Measurements from ENCODE around the gene ARL14EP. TPM values are rescaled to one million over a fixed set of nuclear protein-coding genes. Genes with fewer than 3 reads are reported as not detected.

Gene ARL14EP
- total RNA-seq, 1 experiment from 2014 or later: 15.3 TPM

DNA sequence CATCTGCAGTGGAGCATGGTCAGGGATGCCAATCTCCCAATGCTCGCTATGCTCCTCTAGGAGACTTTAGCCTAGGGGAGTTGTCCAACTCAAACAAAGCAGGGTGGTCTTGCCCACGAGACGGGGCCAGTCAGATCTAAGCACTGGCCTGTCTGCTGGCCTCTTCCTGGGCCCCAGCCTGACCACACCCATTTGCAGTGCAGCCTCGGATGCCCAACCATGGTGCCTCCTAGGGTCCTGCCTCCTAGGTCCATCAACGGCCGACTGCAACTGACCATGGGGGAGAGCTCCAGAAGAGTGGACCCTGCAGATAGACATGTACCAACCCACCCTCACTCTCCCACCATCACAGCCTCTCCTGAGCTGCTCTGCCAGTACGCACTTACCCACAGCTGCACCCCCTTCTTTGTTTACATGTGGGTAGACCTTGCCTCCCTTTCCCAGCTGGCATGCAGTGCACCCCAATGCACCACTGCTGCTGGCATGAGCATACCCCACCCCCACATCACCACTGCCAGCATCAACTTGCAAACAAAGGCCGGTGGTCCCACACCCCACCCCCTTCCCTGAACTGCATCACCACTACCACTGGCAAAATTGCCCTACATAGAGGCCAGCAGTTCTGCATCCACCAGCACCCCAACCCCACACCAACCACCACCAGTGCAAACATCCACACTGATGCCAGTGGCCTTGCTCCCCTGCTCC, 27.6 kb upstream of the ARL14EP start:
- CTCF ChIA-PET: interaction anchor here (1.0 kb wide), 1 partner anchor 167 kb away, joined by 3 read pairs; no protein-coding TSS in a partner anchor
- ATAC-seq: no peak

DNA sequence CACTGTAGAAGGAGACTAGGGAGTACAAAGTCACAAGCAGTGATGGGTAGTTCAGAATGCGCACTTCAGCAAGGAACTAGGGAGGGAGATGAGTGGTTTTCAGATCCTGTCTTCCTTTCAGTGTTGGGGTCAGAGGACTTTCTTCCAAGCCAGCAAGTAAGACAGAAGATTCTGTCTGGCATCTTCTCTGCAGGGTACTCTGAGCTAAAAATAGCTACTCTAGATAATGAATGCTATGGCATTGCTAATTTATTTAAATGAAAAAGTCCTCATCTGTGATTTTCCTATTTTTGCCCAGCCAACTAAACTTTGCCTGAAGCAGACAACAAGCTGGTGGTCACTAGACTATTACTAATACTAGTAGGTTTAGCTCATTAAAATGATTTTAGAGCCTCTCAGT, 18.3 kb upstream of the ARL14EP start:
- Mint-ChIP-seq H3K27me3 (ENCODE audit: low read depth) (peaks cover 5% of the 10 kb centered on the region; the same call in 1 of the 2 replicates), H3K4me3 (no peak overlapping the region), H3K27ac (no peak overlapping the region), H3K36me3 (no peaks in the 10 kb centered on the region), H3K4me1 (peaks cover 11% of the 10 kb centered on the region), H3K9me3 (no peaks in the 10 kb centered on the region)
- ChIA-PET CTCF (interaction anchor here (1.4 kb wide), 1 partner anchor 9 kb away, joined by 3 read pairs; no protein-coding TSS in a partner anchor), POLR2A (interaction anchor here (0.9 kb wide), 1 partner anchor 18 kb away, joined by 3 read pairs; the partner anchor contains the start of gene ARL14EP)
- DNase-seq (ENCODE audit: low spot score) (no peak), ATAC-seq (no peak)
- TF ChIP-seq, protein P1, sequence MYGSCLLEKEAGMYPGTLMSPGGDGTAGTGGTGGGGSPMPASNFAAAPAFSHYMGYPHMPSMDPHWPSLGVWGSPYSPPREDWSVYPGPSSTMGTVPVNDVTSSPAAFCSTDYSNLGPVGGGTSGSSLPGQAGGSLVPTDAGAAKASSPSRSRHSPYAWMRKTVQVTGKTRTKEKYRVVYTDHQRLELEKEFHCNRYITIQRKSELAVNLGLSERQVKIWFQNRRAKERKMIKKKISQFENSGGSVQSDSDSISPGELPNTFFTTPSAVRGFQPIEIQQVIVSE (CRISPR knock-in tag; IDR thresholded peaks at IDR 0.05; ENCODE audit: borderline replicate concordance): no peak
- TF ChIP-seq, protein P2, sequence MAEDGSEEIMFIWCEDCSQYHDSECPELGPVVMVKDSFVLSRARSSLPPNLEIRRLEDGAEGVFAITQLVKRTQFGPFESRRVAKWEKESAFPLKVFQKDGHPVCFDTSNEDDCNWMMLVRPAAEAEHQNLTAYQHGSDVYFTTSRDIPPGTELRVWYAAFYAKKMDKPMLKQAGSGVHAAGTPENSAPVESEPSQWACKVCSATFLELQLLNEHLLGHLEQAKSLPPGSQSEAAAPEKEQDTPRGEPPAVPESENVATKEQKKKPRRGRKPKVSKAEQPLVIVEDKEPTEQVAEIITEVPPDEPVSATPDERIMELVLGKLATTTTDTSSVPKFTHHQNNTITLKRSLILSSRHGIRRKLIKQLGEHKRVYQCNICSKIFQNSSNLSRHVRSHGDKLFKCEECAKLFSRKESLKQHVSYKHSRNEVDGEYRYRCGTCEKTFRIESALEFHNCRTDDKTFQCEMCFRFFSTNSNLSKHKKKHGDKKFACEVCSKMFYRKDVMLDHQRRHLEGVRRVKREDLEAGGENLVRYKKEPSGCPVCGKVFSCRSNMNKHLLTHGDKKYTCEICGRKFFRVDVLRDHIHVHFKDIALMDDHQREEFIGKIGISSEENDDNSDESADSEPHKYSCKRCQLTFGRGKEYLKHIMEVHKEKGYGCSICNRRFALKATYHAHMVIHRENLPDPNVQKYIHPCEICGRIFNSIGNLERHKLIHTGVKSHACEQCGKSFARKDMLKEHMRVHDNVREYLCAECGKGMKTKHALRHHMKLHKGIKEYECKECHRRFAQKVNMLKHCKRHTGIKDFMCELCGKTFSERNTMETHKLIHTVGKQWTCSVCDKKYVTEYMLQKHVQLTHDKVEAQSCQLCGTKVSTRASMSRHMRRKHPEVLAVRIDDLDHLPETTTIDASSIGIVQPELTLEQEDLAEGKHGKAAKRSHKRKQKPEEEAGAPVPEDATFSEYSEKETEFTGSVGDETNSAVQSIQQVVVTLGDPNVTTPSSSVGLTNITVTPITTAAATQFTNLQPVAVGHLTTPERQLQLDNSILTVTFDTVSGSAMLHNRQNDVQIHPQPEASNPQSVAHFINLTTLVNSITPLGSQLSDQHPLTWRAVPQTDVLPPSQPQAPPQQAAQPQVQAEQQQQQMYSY (CRISPR knock-in tag; IDR thresholded peaks at IDR 0.05): no peak
- TF ChIP-seq CBFB (CRISPR knock-in tag; IDR thresholded peaks at IDR 0.05; ENCODE audit: low read depth) (no peak), ZNF423 (CRISPR knock-in tag; IDR thresholded peaks at IDR 0.05) (no peak), ESRRA (CRISPR knock-in tag; IDR thresholded peaks at IDR 0.05; ENCODE audit: borderline replicate concordance) (no peak), SMAD3 (CRISPR knock-in tag; IDR thresholded peaks at IDR 0.05; ENCODE audit: borderline replicate concordance) (no peak)

More for the DNA sequence above, 27.6 kb upstream of the ARL14EP start:
- Mint-ChIP-seq H3K4me3 (no peak overlapping the region), H3K36me3 (no peaks in the 10 kb centered on the region), H3K27ac (no peak overlapping the region), H3K9me3 (peaks cover 3% of the 10 kb centered on the region; the same call in 1 of the 2 replicates), H3K27me3 (ENCODE audit: low read depth) (no peaks in the 10 kb centered on the region), H3K4me1 (no peaks in the 10 kb centered on the region)
- POLR2A ChIA-PET: no interaction called here
- no peak for DNase-seq (ENCODE audit: low spot score)
- TF ChIP-seq NFYB (CRISPR knock-in tag; conservative IDR thresholded peaks at IDR 0.05; ENCODE audit: low read depth) (no peak), CREB1 (CRISPR knock-in tag; IDR thresholded peaks at IDR 0.05) (no peak)
- TF ChIP-seq, protein P3, sequence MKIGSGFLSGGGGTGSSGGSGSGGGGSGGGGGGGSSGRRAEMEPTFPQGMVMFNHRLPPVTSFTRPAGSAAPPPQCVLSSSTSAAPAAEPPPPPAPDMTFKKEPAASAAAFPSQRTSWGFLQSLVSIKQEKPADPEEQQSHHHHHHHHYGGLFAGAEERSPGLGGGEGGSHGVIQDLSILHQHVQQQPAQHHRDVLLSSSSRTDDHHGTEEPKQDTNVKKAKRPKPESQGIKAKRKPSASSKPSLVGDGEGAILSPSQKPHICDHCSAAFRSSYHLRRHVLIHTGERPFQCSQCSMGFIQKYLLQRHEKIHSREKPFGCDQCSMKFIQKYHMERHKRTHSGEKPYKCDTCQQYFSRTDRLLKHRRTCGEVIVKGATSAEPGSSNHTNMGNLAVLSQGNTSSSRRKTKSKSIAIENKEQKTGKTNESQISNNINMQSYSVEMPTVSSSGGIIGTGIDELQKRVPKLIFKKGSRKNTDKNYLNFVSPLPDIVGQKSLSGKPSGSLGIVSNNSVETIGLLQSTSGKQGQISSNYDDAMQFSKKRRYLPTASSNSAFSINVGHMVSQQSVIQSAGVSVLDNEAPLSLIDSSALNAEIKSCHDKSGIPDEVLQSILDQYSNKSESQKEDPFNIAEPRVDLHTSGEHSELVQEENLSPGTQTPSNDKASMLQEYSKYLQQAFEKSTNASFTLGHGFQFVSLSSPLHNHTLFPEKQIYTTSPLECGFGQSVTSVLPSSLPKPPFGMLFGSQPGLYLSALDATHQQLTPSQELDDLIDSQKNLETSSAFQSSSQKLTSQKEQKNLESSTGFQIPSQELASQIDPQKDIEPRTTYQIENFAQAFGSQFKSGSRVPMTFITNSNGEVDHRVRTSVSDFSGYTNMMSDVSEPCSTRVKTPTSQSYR (CRISPR knock-in tag; IDR thresholded peaks at IDR 0.05): no peak
- TF ChIP-seq, protein P4, sequence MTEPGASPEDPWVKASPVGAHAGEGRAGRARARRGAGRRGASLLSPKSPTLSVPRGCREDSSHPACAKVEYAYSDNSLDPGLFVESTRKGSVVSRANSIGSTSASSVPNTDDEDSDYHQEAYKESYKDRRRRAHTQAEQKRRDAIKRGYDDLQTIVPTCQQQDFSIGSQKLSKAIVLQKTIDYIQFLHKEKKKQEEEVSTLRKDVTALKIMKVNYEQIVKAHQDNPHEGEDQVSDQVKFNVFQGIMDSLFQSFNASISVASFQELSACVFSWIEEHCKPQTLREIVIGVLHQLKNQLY (CRISPR knock-in tag; IDR thresholded peaks at IDR 0.05): no peak
- TF ChIP-seq, protein P5, sequence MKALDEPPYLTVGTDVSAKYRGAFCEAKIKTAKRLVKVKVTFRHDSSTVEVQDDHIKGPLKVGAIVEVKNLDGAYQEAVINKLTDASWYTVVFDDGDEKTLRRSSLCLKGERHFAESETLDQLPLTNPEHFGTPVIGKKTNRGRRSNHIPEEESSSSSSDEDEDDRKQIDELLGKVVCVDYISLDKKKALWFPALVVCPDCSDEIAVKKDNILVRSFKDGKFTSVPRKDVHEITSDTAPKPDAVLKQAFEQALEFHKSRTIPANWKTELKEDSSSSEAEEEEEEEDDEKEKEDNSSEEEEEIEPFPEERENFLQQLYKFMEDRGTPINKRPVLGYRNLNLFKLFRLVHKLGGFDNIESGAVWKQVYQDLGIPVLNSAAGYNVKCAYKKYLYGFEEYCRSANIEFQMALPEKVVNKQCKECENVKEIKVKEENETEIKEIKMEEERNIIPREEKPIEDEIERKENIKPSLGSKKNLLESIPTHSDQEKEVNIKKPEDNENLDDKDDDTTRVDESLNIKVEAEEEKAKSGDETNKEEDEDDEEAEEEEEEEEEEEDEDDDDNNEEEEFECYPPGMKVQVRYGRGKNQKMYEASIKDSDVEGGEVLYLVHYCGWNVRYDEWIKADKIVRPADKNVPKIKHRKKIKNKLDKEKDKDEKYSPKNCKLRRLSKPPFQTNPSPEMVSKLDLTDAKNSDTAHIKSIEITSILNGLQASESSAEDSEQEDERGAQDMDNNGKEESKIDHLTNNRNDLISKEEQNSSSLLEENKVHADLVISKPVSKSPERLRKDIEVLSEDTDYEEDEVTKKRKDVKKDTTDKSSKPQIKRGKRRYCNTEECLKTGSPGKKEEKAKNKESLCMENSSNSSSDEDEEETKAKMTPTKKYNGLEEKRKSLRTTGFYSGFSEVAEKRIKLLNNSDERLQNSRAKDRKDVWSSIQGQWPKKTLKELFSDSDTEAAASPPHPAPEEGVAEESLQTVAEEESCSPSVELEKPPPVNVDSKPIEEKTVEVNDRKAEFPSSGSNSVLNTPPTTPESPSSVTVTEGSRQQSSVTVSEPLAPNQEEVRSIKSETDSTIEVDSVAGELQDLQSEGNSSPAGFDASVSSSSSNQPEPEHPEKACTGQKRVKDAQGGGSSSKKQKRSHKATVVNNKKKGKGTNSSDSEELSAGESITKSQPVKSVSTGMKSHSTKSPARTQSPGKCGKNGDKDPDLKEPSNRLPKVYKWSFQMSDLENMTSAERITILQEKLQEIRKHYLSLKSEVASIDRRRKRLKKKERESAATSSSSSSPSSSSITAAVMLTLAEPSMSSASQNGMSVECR (CRISPR knock-in tag; IDR thresholded peaks at IDR 0.05; ENCODE audit: borderline replicate concordance): no peak
- TF ChIP-seq, protein P1 (CRISPR knock-in tag; IDR thresholded peaks at IDR 0.05; ENCODE audit: borderline replicate concordance): no peak
- TF ChIP-seq, protein P6, sequence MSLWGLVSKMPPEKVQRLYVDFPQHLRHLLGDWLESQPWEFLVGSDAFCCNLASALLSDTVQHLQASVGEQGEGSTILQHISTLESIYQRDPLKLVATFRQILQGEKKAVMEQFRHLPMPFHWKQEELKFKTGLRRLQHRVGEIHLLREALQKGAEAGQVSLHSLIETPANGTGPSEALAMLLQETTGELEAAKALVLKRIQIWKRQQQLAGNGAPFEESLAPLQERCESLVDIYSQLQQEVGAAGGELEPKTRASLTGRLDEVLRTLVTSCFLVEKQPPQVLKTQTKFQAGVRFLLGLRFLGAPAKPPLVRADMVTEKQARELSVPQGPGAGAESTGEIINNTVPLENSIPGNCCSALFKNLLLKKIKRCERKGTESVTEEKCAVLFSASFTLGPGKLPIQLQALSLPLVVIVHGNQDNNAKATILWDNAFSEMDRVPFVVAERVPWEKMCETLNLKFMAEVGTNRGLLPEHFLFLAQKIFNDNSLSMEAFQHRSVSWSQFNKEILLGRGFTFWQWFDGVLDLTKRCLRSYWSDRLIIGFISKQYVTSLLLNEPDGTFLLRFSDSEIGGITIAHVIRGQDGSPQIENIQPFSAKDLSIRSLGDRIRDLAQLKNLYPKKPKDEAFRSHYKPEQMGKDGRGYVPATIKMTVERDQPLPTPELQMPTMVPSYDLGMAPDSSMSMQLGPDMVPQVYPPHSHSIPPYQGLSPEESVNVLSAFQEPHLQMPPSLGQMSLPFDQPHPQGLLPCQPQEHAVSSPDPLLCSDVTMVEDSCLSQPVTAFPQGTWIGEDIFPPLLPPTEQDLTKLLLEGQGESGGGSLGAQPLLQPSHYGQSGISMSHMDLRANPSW (CRISPR knock-in tag; conservative IDR thresholded peaks at IDR 0.05; ENCODE audit: low read depth): no peak

Measured in WTC11 (cell line).